CD4-positive, alpha-beta T cell treated with Interferon gamma for 1 hour (primary cell): ENCODE measurements around the gene UNK.
"Not testable (repeated sequence)": the region's sequence is repeated elsewhere in the genome, so short reads cannot be mapped to it uniquely, and the experiment has no call there.

Source experiments
- DNase-seq: peaks from one replicate; pipeline ENCODE4 v3.0.0-alpha.2; 2020

UNK gene

DNA sequence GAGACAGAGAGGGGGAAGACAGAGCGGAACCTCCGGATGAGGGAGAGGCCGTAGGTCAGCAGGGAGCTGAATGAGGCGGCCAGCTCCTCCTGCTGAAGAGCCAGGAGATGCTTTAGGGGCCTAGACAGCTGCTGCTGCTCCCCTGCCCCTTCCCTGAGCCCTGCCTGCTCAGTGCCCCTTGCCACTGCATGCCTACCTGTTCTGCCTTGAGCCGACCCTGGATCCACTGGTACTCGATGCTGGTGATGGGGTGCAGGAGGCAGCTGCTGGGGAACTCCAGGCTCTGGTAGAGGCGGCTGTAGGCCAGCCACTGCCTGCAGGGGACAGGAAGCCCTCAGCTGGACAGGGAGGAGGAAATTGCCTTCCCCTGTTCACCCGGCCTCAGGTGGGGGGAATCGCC lies 52.0 kb downstream of the UNK start:
- no peak for DNase-seq

DNA sequence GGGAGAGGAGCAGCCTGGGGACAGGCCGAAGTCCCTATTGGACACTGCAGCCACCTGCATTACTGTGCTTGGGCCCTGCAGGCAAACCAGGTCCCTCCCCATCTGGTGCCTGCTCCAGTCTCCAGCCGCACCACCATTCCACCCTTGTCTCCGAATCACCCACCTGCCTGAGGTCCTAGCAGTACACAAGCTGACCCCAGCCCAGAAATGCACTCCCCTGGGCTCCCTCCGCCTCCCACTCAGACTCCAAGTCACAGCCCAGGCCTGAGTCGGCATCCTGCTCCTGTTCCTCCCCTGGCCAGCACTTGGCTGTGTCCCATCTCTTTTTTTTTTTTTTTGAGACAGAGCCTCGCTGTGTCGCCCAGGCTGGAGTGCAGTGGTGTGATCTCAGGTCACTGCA lies 53.3 kb downstream of the UNK start:
- no peak for DNase-seq

DNA sequence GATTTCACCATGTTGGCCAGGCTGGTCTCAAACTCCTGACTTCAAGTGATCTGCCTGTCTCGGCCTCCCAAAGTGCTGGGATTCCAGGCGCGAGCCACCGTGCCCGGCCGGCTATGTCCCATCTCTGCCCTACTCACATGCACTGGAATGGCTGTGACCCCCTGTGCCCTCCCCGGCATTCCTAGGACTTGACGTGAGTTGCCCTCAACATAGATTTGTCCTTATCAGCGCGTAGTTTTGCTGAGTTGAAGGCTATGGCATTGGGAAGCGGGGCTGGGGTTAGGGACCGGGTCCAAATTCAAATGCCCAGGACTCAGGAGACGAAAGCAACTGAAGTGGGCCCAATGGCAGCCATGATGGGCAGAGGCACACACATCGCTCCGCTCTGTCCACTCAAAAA lies 53.8 kb downstream of the UNK start:
- DNase-seq, result no peak

DNA sequence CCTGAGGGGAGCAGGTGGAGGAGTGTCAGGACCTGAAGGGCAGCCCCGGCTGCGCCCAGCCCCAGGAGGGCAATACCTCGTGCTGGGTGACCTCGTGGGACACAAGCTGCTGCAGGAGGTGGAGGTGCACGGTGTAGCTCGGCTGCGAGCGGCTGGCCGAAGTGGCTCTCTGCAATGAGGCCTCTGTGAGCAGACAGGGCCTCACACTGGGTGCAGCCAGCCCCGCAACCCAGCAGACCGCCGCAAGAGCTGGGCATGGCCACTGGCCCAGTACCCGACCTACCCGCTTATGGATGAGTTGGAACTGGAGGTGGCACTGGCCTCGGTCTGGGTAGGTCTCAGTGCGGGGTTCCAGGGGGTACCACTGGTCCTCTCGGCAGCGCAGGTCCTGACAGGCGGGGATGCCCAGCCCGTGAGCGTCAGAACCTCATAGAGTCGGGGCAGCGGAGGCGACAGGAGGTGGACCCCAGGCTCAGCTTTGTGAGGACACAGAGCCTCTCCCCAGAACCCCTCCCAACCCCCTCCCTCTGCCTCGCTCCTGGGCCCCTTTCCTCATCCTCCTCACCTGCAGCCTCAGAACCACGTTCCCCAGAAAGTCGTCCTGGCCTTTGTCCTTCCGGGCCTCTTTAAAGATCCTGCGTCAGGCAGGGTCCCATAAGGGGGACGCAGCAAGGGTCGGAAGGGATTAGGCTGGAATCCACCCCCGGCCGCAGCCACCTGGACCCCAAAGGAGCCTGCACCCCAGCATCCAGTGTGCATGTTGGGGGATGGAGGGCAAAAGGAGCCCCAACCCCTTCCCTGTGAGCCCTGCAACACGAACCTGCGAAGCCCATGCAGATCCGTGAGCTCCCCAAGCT lies 55.6 kb downstream of the UNK start:
- no peak for DNase-seq

DNA sequence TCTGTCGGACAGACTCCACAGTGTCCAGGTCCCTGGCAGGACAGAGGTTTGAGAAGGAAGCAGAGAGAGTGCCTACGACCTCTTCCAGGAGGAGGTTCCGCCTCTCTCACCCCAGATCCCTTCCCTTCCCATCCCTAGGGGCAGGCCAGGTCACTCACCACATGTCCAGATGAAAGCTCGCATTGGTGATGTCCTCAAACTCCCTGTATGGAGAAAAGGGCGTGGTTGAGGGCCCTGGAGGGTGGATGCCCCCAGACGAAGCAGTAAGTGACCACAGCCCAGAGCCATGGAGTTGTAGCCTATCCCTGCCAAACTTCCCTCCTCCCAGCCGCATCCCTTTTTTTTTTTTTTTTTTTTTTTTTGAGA lies 56.2 kb downstream of the UNK start:
- DNase-seq, result no peak

DNA sequence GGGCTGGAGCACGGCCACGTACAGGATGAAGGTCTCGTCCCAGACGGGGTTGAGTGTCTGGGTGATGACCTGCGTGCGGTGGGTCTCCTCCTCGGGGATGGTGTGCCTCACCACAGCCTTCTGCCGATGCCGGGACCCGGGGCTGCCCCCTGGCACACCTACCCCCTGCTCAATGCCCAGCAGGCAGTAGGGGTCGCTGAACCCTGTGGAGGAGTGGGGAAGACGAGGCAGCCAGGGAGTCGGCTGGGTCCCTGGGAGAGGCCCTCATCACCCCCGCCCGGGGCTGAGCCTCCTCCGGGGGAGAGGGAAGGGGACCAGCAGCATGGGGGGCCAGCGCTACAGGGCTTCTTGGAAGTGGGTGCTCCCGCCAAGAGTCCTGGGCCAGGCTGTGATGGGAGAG lies 57.8 kb downstream of the UNK start:
- no peak for DNase-seq

DNA sequence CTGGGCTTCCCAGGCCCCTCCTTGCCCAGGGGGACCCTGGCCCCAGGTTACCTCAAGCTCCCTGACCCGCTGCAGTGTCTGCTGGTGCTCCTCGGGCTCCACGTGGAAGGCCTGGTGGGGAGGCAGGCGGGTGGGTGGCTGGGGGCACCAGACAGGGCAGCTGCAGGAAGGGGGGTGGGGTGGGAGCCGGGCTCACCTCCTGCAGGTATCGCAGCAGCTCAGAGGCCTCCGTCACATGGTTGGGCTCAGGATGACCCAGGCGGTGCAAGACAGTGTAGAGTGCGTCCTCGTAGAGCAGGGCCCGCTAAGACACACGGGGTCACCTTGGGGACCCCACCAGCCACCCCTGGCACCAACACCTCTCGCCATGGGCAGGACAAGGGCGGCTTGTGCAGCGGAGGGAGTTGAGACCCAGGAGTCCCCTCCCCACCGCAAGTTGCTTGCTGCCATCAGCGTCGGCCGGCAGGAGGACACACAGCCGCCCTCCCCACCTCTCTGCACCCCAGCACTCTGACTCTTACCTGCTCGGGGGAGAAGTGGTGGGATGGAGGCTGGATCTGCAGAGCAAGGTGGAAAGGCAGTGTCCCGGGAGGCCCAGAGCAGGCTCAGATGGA lies 58.5 kb downstream of the UNK start:
- DNase-seq, result peak; percentile 25

DNA sequence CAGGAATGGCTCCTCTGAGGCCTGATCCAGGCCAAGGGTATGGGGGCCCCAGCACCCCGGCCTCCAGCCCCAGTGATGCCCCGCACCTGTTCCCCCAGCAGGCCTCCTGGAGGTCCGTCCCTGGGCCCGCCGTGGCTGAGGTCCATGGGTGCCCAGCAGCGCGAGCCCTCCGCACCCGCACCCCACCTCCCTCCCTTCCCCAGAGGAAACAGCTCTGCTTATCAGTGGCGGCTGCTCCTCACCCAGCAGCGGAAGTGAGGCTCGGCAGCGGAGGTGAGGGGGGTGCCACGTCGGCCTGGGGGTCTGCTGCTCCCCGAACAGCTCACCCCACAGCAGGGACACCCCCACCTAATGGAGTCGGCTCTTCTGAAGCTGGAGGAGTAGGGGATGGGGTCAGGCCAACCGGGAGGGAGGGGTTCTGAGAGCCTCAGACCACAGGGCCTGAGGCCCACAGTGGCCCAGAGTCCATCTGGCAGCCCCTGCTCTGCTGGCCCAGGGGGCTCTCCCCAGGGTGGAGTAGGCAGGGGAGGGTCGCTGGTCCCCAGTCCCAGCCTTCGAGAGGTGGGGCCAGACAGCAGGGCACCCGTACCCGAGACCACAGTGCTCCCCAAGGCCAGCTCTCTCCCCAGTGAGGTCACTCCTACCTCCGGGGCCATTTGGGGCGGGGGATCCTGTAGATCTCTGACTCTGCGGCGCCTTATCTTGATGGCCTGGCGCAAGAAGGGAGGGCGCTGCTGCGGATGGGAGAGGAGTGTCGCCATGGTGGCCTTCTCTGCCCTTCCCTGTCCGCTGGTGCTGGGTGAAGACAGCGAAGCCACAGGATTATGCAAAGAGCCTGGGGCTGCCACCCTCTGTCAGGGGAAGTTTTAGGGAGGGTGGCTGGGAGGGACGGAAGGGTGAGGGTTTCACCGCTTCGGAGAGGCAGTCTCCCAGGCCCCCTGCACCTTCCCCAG lies 59.2 kb downstream of the UNK start, which contains the start of gene UNC13D:
UNC13D (minus strand) TSS at position 828 of the 953 bp plus-strand sequence; CDS start at position 761, 67 bp downstream.
- peak; percentile 63 for DNase-seq

DNA sequence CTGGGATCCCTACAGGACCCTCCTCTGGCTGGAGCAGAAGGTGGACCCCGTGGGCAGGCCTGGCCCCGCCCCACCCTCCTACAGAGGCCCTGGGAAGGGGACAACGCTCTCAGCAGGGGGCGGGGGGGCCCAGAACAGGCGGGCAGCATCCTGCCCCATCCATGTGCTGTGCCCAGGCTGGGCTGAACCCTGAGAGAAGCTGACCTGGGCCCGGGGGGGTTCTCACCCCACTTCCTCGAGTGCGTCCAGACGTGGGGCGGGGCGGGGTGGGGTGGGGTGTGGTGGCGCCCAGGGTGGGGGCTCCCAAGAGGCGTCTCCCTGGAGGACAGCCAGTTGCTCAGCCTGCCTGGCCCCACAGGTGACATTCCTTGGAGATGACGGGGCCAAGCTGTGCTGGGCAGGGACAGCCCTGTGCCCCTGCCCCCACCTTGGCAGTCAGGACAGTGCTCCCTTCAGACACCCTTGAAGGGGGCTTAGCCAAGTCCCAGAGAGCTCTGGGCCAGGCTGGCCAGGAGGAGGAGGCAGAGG lies 60.0 kb downstream of the UNK start:
- no peak for DNase-seq

DNA sequence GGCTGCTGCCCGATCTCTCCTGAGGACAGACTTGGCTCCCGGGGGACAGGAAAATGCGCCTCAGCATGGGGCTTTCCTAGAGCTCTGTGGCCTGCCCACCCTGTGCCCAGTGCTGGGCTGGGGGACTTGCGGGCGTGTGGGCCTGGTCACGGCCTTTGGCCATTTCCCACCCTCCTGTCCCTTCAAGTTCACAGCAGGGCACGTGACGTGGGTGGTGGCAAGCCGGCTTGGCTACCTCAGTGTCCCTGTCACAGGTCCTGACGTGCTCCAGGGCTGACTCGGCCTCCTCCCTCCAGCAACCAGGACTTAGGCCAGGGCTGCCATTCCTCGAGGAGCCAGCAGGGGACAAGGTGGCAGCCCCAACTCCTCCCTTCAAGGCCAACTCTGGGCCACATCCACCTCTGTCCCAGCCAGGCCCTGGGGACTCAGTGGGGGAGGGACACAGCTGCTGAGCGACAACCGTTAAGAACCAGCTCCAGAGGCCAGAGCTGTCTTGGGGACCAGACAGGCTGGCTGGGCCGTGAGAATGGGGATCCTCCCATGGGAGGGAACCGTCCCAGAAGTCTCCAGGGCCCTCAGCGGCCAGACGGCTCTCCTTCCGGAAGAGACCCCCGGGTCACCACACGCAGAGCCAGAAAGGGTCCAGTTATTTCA lies 60.6 kb downstream of the UNK start:
- DNase-seq, result peak; percentile 80

DNA sequence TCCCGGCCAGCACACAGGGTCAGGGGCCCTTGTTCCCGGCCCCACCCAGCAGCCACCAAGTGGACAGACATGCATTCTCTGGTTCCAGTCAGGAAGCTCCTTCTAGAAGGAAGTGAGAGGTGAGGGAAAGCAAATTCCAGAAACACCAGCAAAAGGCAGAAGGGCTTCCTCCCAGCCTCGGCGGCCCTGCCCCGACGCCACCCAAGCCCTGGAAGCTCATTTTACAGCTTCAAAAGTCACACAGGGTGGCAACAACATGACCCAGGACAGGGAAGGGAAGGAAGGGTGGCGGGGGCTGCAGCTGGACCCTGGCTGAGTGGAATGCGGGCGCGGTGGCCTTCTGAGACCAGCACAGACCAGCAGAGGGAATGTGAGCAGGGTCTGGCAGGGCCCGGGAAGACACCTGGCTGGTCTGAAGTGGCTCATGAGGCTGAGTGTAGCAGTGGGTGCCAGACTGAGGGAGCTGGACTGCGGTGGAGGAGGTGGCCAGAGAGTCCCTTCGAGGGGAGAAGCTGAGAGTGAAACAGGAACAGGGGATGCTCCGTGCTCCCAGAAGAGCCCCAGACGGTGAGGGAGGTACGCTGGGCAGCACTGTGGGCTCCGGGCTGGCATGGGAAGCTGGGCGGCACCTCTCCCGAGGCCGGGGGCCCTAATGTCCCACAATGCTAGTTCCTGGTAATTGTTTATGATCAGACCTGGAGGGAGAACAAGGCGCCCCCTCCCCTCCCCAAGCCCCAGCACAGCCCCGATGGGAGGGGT lies 61.5 kb downstream of the UNK start:
- no peak for DNase-seq

DNA sequence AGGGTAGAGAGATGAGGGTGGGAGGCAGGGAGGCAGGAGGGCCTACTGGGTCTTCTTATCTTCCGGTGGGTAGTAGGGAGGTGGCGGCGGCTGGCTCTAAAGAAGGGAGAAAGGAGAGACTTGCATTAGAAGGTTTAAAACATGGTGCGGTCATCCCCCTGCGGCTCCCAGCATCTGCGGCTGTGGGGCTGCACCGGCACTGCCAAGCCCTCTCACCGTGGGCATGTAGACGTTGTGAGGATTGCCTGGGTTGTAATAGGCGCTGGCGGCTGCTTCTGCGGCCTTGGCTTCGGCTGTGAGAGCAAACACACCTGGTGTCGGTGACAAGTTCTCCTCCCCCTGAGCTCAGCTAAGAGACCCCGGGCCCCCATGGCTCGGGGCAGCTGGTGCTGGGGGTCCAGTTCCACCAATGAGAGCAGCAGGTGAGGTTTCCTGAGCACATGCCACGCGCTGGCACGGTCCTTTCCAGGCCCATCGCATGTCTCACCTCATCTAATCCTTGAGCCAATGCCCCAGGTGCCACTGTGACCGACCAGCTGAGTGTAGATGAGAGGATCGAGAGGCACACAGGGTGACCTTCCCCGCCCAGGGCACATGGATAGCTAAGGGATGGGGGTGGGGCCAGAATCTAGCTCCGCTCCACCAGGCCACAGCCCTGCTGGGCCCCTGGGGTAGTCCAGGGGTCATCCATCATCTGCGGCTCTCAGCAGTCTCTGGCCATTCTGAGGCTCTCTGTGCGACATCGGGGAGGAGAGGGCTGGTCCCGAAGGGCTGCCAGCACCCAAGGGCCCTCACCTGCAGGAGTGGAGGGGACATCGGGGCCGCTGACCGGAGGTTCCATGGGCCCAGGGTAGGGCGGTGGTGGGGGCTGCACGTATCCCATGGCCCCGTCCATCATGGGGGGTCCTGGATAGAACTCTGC lies 62.3 kb downstream of the UNK start:
- DNase-seq, result no peak

DNA sequence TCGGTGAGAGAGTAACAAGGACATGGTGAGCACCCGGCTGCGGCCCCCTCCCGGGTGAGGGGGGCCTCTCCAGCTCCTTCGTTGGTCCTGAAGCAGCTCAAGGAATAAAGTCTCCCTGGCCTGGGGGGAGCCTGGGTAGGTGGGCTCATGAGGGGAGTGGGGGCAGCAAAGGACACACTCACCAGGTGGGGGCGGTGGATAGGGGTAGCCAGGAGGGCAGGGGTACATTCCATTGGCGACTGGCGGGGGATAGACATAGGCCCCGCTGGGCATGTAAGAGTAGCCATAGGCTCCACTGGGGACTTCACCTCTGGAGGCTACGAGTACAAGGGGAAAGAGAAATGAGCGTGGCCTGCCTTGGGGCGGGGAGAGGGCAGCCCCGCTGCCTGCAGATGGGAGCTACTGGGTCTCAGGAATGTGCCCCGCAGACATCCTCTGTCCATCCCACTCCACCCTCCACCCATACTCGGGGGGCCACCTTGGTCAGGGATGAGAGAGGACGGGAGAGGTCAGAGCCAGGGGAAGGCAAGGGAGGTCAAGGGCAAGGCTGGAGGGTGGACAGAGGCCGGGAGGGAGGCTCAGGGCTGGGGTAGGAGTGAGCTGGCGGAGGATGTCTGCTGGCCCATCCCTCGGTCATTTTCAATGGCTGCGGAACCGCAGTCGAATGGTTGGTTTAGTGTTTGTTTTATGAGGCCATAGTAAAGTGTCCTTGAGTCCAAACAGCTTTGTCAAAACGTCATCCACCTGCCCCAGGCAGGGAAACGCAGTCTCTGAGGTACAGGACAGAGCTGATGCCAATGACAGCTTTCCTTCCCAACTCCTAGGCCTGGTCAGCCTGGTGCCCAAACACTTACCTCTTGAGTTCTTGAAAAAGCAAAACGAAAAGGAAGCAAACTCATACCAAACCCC lies 63.3 kb downstream of the UNK start:
- no peak for DNase-seq

DNA sequence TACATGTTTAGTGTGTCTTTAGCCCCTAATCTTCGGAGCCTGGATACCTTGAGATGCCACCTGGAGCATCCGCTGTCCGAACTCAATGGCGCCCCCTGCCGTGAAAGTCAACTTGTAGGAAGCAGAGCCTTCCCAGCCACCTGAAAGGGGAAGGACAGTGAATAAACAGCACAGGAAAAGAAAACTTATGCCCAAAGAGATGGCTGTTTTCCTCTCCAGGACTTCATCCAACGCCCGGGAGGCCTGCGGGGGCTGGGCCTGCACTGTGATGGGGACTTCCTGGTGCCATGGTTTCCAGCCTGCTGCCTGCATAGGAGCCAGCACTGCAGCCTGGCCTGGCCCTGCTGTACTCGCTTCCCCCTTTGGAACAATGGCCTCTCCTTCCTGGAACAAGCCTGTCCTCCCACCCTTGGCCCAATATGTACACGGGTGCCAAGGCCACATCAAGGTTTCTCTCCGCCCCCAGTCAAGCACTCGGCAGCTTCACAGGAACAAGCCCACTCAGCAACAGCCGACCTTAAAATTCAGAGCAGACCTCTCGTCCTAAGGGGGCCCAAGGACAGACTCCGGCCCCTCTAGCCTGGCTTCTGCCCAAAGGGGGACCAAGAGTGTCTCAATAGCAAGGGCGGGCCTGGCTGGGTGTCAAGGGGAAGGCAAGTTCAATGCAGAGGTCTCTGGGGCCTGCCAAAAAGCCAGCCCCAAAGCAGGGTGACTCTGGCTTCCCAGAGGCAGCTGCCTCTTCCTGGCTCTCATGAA lies 64.1 kb downstream of the UNK start:
- DNase-seq, result peak; percentile 60

DNA sequence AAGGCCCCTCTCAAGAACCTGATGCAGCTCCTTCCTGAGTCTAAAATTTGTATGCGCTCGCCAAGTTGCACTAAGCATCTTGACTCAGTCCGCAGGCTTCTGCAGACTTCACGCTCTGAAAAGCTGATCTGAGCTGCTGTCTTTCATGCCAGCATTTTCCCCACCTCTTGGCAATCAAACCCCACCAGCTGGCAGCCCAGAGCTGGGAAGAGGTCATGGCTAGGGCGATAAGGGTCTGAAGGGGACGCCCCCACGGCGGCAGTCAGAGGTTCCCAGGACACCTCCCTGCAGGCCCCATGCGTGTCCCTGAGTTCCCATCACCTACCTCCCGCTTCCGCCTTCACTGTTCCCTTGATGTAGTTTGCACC lies 64.7 kb downstream of the UNK start:
- DNase-seq, result no peak

DNA sequence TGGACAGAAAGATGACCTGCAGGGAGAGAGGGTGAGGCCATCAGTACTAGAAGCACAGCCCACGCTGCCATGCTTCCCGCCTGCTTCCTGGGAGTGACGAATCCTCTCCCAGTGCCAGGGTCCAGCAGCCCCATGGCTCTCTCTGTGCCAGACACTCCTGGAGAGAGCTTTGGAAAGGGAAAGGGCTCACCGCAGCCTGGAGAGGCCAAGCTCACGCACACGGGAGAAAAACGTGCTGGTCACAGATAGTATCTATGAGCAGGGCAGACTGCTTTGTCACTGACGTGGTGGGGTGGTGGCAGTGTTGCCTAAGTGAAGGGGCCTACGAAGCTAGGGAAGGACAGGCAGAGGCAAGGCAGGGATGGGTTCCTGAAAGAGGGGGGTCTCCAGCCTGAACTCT lies 65.1 kb downstream of the UNK start:
- no peak for DNase-seq

DNA sequence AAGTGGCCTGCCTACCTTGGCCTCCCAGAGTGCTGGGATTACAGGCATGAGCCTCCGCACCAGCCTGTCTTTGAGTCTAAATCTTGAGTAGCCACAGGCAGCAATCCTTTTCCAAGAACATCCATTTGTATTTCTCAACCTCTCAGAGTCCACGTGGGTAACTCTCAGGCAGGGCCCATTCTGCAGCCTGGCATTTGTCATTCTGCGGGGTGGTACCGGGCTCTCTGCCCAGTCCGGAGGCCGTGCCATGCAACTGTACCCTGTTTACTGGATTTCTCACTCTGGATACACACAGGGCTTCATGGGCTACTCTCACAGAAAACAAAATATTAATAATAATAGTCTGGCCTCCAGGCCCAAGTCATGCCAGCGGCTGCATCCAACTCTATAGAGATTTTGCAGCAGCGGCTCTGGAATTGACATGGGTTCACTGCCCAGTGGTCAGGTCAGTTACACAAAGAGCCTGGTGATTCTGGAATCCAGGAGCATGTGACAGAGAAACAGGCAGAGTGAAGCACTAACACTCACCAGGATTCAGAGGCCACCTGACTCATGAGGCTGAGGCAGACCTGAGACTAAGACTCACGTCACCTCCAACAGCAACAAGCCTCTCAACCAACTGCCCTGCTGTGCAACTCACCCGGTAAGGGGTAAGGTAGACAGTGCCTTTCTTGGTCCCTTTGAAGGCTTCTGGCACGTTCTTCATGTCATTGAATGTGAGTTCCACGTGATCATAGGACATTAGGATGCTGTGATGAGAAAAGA lies 66.5 kb downstream of the UNK start:
- no peak for DNase-seq

DNA sequence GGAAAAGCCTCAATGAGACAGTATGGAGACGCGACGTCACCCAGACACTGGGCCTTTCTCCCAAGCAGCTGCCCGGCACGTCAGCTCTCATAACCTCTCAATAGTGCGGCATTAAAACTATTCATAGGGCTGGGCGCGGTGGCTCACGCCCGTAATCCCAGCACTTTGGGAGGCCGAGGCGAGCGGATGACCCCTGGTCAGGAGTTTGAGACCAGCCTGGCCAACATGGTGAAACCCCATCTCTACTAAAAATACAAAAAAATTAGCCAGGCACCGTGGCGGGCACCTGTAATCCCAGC lies 67.0 kb downstream of the UNK start:
- not testable (repeated sequence) for DNase-seq
